Measurements from ENCODE around the gene GGN. TPM values are rescaled to one million over a fixed set of nuclear protein-coding genes. Genes with fewer than 3 reads are reported as not detected.

GGN gene
- total RNA-seq, 1 experiment from 2014 or later, result 1.4 TPM

- H3K27me3 Mint-ChIP-seq (ENCODE audit: insufficient read depth, unreplicated experiment), result peaks cover 39% of the 10 kb centered on the region
- DNase-seq (ENCODE audit: unreplicated experiment), result no peak
- H3K27ac Mint-ChIP-seq (ENCODE audit: low read depth, unreplicated experiment), result no peak overlapping the region
- no peaks in the 10 kb centered on the region for H3K9me3 Mint-ChIP-seq (ENCODE audit: unreplicated experiment)
- ChIA-PET POLR2A (interaction anchor here (0.6 to 1.2 kb wide), 3 partner anchors 11 to 372 kb away, joined by 3 read pairs; no protein-coding TSS in a partner anchor), CTCF (interaction anchor here (0.6 to 1.3 kb wide), 2 partner anchors 16 to 1362 kb away, joined by 4 to 5 read pairs; partner anchors contain the start of gene PSMD8)
- TF ChIP-seq CTCF (IDR thresholded peaks at IDR 0.05; ENCODE audit: unreplicated experiment), result no peak
- intact Hi-C loops (cut with micrococcal nuclease), result no loop called here
- no peaks in the 10 kb centered on the region for H3K4me1 Mint-ChIP-seq (ENCODE audit: insufficient read depth, unreplicated experiment)
- no peak overlapping the region for H3K4me3 Mint-ChIP-seq (ENCODE audit: unreplicated experiment)
- H3K36me3 Mint-ChIP-seq (ENCODE audit: insufficient read depth, unreplicated experiment), result no peaks in the 10 kb centered on the region
- BruUV-seq (replicated peaks), result no TSS peak
Observed at GRCh38 chr19:38358071-38358470, 29.8 kb downstream of the GGN start.

DNA sequence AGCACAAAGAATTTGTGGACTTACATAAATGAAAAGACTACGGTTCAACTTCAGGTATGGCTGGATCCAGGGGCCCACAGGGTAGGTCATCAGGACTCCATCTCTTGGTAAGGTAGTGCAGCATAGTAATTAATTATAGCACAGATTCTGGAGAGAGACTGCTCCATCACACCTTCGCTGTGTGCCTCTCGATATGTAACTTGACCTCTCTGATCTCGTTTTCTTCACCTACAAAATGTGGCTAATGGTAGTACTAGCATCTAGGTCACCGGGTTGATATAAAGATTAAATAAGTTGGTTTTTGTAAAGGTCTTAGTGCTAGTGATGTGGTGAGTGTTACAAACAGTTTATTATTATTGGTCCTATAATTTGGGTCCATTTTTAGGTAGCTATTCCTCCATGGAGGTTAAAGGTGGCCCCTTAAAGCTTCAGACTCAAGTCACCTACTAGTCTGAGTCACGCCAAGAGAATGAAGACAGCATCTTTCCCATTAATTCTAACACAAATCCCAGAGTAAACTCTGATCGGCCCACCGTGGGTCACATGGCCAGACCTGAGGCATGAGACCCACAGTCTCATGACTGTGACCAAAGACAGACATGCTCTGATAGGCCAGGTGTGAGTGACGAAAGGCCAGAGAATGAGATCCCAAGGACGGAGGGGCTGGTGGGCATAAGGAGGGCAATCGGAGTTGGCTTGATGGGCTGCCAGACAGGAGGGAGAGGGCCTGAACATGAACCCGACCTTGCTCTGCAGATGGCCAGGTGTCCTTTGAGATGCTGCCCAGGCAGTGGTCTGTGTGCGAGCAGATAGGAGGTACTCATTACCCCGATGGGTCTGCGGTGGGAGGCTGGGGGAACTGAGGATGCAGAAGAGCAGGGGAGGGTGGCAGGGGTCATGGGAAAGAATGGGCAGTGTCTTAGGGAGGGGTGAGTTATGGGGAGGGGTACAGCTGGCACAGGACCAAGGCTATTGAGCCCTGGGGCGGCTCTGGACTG, 31.8 kb downstream of the GGN start:
- BruUV-seq (replicated peaks), result no TSS peak
- no peaks in the 10 kb centered on the region for H3K36me3 Mint-ChIP-seq (ENCODE audit: insufficient read depth, unreplicated experiment)
- ChIA-PET CTCF (no interaction called here), POLR2A (interaction anchor here (0.6 kb wide), 1 partner anchor 47 kb away, joined by 3 read pairs; the partner anchor contains the start of gene FAM98C)
- no peaks in the 10 kb centered on the region for H3K4me1 Mint-ChIP-seq (ENCODE audit: insufficient read depth, unreplicated experiment)
- DNase-seq (ENCODE audit: unreplicated experiment), result no peak
- no peak overlapping the region for H3K4me3 Mint-ChIP-seq (ENCODE audit: unreplicated experiment)
- no peak overlapping the region for H3K27ac Mint-ChIP-seq (ENCODE audit: low read depth, unreplicated experiment)
- no peaks in the 10 kb centered on the region for H3K9me3 Mint-ChIP-seq (ENCODE audit: unreplicated experiment)
- peaks cover 33% of the 10 kb centered on the region for H3K27me3 Mint-ChIP-seq (ENCODE audit: insufficient read depth, unreplicated experiment)
- intact Hi-C loops (cut with micrococcal nuclease), result no loop called here
- no peak for TF ChIP-seq CTCF (IDR thresholded peaks at IDR 0.05; ENCODE audit: unreplicated experiment)

DNA sequence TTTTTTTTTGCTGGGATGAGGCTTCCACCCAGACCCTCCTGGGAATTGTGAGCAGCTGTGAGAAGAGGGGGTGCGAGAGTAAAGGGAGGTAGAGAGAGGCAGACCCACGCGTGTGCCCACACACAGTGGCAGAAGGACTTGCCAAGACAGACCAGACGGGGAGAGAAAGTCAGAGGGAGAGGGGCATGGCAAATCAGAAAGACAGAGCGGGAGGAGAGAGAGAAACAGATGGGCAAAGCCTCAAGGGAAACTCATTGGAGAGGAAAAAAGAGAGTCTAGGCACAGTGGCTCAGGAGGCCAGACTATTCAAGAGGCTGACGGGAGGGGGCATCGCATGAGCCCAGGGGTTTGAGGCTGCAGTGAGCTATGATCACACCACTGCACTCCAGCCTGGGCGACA, 35.2 kb downstream of the GGN start:
- ChIA-PET POLR2A (interaction anchor here (1.2 kb wide), 1 partner anchor 407 kb away, joined by 3 read pairs; no protein-coding TSS in a partner anchor), CTCF (no interaction called here)
- intact Hi-C loops (cut with micrococcal nuclease), result loop anchor here (1.0 kb wide), 1 partner anchor 9 kb away; no protein-coding TSS in a partner anchor
- no TSS peak for BruUV-seq (replicated peaks)
- TF ChIP-seq CTCF (IDR thresholded peaks at IDR 0.05; ENCODE audit: unreplicated experiment), result no peak
- Mint-ChIP-seq H3K4me1 (ENCODE audit: insufficient read depth, unreplicated experiment) (no peaks in the 10 kb centered on the region), H3K36me3 (ENCODE audit: insufficient read depth, unreplicated experiment) (no peaks in the 10 kb centered on the region), H3K9me3 (ENCODE audit: unreplicated experiment) (no peaks in the 10 kb centered on the region), H3K27ac (ENCODE audit: low read depth, unreplicated experiment) (no peak overlapping the region), H3K27me3 (ENCODE audit: insufficient read depth, unreplicated experiment) (peaks cover 15% of the 10 kb centered on the region), H3K4me3 (ENCODE audit: unreplicated experiment) (no peak overlapping the region)
- no peak for DNase-seq (ENCODE audit: unreplicated experiment)

DNA sequence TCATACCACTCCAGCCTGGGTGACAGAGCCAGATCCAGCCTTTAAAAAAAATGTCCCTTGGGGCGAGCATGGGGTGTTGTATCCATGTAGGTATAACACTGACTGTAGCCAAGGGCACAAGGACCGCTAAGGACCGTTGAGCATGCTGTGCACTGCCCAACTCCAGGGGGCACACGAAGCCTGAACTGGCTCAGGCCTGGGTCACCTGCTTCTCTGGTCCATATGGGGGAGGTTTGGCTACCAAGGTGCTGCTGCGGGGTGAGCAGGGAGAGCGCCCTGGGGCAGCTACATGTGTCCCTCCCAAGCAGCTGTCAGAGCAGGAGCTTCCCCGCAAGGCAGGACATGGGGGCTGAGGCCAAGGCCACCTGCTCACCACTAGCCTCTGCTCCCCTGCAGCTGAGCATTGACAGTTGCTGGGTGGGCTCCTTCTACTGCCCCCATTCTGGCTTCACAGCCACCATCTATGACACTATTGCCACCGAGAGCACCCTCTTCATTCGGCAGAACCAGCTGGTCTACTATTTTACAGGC, 35.9 kb downstream of the GGN start:
- Mint-ChIP-seq H3K36me3 (ENCODE audit: insufficient read depth, unreplicated experiment) (no peaks in the 10 kb centered on the region), H3K27ac (ENCODE audit: low read depth, unreplicated experiment) (no peak overlapping the region), H3K4me1 (ENCODE audit: insufficient read depth, unreplicated experiment) (no peaks in the 10 kb centered on the region), H3K9me3 (ENCODE audit: unreplicated experiment) (no peaks in the 10 kb centered on the region), H3K4me3 (ENCODE audit: unreplicated experiment) (no peak overlapping the region), H3K27me3 (ENCODE audit: insufficient read depth, unreplicated experiment) (peaks cover 13% of the 10 kb centered on the region)
- intact Hi-C loops (cut with micrococcal nuclease), result loop anchor here (1.0 kb wide), 1 partner anchor 9 kb away; no protein-coding TSS in a partner anchor
- ChIA-PET POLR2A (interaction anchor here (0.7 to 1.7 kb wide), 3 partner anchors 8 to 51 kb away, joined by 3 to 6 read pairs (median 3); partner anchors contain the start of gene FAM98C), CTCF (interaction anchor here (0.6 to 1.1 kb wide), 2 partner anchors 9 to 10 kb away, joined by 3 to 6 read pairs; no protein-coding TSS in a partner anchor)
- no peak for DNase-seq (ENCODE audit: unreplicated experiment)
- BruUV-seq (replicated peaks), result no TSS peak
- TF ChIP-seq CTCF (IDR thresholded peaks at IDR 0.05; ENCODE audit: unreplicated experiment), result no peak
